Measurements from ENCODE around the gene PPP3CB.

DNA sequence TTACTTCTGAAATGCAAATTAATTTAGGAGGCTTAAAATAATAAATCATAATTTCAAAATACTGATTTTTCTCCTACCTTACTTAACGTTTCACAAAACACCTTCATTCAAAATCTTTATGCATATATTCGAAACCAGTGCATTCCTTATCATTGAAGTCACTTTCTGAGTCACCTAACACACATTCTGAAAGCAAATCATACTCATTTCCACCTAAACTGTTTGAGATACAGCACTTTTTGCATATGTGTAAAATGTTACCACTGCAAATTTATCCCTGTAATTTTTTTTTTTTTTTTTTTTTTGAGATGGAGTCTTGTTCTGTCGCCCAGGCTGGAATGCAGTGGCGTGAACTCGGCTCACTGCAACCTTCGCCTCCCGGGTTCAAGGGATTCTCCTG, 15.7 kb downstream of the PPP3CB start:
- TF ChIP-seq, protein P1, sequence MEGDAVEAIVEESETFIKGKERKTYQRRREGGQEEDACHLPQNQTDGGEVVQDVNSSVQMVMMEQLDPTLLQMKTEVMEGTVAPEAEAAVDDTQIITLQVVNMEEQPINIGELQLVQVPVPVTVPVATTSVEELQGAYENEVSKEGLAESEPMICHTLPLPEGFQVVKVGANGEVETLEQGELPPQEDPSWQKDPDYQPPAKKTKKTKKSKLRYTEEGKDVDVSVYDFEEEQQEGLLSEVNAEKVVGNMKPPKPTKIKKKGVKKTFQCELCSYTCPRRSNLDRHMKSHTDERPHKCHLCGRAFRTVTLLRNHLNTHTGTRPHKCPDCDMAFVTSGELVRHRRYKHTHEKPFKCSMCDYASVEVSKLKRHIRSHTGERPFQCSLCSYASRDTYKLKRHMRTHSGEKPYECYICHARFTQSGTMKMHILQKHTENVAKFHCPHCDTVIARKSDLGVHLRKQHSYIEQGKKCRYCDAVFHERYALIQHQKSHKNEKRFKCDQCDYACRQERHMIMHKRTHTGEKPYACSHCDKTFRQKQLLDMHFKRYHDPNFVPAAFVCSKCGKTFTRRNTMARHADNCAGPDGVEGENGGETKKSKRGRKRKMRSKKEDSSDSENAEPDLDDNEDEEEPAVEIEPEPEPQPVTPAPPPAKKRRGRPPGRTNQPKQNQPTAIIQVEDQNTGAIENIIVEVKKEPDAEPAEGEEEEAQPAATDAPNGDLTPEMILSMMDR (IDR thresholded peaks at IDR 0.05), result no peak
- TF ChIP-seq POLR2A (IDR thresholded peaks at IDR 0.05), result no peak
- TF ChIP-seq POLR2AphosphoS5 (IDR thresholded peaks at IDR 0.05), result no peak

Data from prostate gland (tissue), 2 donors.